Epithelial cell of proximal tubule (primary cell): Measurements from ENCODE around the gene LONP2. TPM values are rescaled to one million over a fixed set of nuclear protein-coding genes. Genes with fewer than 3 reads are reported as not detected.

Experiments
- DNase-seq: peaks from one replicate; pipeline ENCODE4 v3.0.0-alpha.2; 2011; ENCODE audit warnings: low read depth
- H3K4me3 ChIP-seq: 2 replicates; pipeline ENCODE4 v1.5.1; 2011; ENCODE audit warnings: low read depth, mild to moderate bottlenecking, low read length
- total RNA-seq: library from RNA; depleted of rRNA; stranded (reverse); fragments of >200 nt; gene quantifications from 2 replicates; pipeline ENCODE4 v1.2.3, GENCODE V29; 2015
- TF ChIP-seq, protein P1 (sequence below): conservative IDR thresholded peaks from 2 replicates; pipeline ENCODE4 v1.5.1; 2012; ENCODE audit warnings: low read depth, mild to moderate bottlenecking, low read length

The LONP2 gene
- total RNA-seq, 1 donor from 2014 or later = 23.7 TPM

DNA sequence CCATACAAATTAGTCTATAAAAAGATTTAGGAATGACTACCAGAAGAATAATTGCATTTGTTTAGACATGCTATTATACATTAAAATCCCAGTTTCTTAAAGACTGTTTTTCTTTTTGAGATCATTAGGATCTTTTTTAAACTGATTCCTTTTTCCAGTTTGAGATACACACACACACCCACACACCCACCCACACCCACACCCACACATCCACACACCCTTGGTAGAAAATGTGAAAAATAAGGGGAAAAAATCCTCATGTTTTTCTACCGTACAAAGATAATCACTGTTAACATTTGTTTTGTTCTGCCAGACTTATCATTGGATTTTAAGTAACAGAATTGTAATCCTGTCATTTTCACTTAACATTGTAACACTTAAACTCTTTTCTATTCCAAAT is 30.4 kb downstream of the LONP2 start:
- no peak for DNase-seq
- H3K4me3 ChIP-seq = no peak overlapping the region

GRCh38 chr16:48276102-48276501 is 32.0 kb downstream of the LONP2 start:
- no peak overlapping the region for H3K4me3 ChIP-seq
- TF ChIP-seq, protein P1, sequence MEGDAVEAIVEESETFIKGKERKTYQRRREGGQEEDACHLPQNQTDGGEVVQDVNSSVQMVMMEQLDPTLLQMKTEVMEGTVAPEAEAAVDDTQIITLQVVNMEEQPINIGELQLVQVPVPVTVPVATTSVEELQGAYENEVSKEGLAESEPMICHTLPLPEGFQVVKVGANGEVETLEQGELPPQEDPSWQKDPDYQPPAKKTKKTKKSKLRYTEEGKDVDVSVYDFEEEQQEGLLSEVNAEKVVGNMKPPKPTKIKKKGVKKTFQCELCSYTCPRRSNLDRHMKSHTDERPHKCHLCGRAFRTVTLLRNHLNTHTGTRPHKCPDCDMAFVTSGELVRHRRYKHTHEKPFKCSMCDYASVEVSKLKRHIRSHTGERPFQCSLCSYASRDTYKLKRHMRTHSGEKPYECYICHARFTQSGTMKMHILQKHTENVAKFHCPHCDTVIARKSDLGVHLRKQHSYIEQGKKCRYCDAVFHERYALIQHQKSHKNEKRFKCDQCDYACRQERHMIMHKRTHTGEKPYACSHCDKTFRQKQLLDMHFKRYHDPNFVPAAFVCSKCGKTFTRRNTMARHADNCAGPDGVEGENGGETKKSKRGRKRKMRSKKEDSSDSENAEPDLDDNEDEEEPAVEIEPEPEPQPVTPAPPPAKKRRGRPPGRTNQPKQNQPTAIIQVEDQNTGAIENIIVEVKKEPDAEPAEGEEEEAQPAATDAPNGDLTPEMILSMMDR = no peak
- DNase-seq = peak; percentile 47

More for the DNA sequence above, 30.4 kb downstream of the LONP2 start:
- TF ChIP-seq, protein P1 = no peak

- TF ChIP-seq, protein P1 = no peak
- DNase-seq = no peak
- no peak overlapping the region for H3K4me3 ChIP-seq
Observed at GRCh38 chr16:48277158-48277557, 33.1 kb downstream of the LONP2 start.

DNA sequence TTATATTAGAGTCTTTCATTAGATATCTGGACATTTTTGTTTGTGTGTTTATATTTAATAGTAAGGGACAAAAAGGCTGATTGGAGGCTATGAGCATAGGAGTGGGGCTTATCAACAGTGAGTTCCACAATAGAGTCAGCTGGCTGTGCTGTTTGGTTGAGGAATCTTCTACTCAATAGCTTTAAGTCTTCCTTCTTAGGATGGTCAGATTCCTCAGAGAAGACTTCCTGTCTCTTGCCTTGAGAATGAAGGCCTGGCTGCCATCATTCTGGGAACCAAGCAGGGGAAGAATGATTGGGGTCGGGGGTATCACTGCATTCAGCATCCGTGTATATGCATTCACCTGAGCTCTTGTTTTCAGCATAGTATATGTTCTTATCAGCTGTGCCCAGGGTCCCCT is 35.1 kb downstream of the LONP2 start:
- no peak overlapping the region for H3K4me3 ChIP-seq
- DNase-seq = no peak
- TF ChIP-seq, protein P1 = no peak

GRCh38 chr16:48280546-48280945 is 36.4 kb downstream of the LONP2 start:
- TF ChIP-seq, protein P1 = no peak
- H3K4me3 ChIP-seq = no peak overlapping the region
- DNase-seq = no peak

GRCh38 chr16:48282636-48283263 is 38.6 kb downstream of the LONP2 start:
- TF ChIP-seq, protein P1 = no peak
- DNase-seq = no peak

GRCh38 chr16:48284772-48285409 is 40.8 kb downstream of the LONP2 start:
- no peak for DNase-seq
- no peak overlapping the region for H3K4me3 ChIP-seq
- TF ChIP-seq, protein P1 = no peak

More at GRCh38 chr16:48282636-48283263, 38.6 kb downstream of the LONP2 start:
- H3K4me3 ChIP-seq = no peak overlapping the region
